Measurements from ENCODE around the gene GJA3.
A peak's percentile ranks its signal among the peaks of the same experiment; 100 is the strongest.

GJA3 gene

GRCh38 chr13:20126541-20127261 is 34.2 kb downstream of the GJA3 start:
- Histone ChIP-seq H3K27me3 (ENCODE audit: control insufficient read depth in 1 of 2, insufficient read depth in 2 of 2, low read length in 2 of 2) (peaks cover 0 to 4% of the 10 kb centered on the region in 2 donors), H3K4me3 (ENCODE audit: low read length in 2 of 2) (no peak overlapping the region), H3K4me1 (ENCODE audit: control insufficient read depth, insufficient read depth, low read length) (peaks cover 20% of the 10 kb centered on the region), H3K9me3 (ENCODE audit: control insufficient read depth in 2 of 2, low read length in 2 of 2) (no peaks in the 10 kb centered on the region), H3K36me3 (ENCODE audit: control insufficient read depth in 2 of 2, insufficient read depth in 2 of 2, low read length in 2 of 2) (no peaks in the 10 kb centered on the region), H3K27ac (ENCODE audit: low read length) (no peak overlapping the region), H3K9ac (ENCODE audit: low read length in 2 of 2) (no peak overlapping the region)

- H3K9me3 ChIP-seq (ENCODE audit: control insufficient read depth in 2 of 2, low read length in 2 of 2): no peaks in the 10 kb centered on the region
- no peak overlapping the region for H3K9ac ChIP-seq (ENCODE audit: low read length in 2 of 2)
- no peaks in the 10 kb centered on the region for H3K36me3 ChIP-seq (ENCODE audit: control insufficient read depth in 2 of 2, insufficient read depth in 2 of 2, low read length in 2 of 2)
- peaks cover 20% of the 10 kb centered on the region for H3K4me1 ChIP-seq (ENCODE audit: control insufficient read depth, insufficient read depth, low read length)
- no peak overlapping the region for H3K4me3 ChIP-seq (ENCODE audit: low read length in 2 of 2)
- H3K27ac ChIP-seq (ENCODE audit: low read length): no peak overlapping the region
- H3K27me3 ChIP-seq (ENCODE audit: control insufficient read depth in 1 of 2, insufficient read depth in 2 of 2, low read length in 2 of 2): peaks cover 0 to 4% of the 10 kb centered on the region in 2 donors
Observed at GRCh38 chr13:20125783-20126165, 35.1 kb downstream of the GJA3 start.

GRCh38 chr13:20125129-20125782 is 35.6 kb downstream of the GJA3 start:
- Histone ChIP-seq H3K27ac (ENCODE audit: low read length) (no peak overlapping the region), H3K9ac (ENCODE audit: low read length in 2 of 2) (no peak overlapping the region), H3K27me3 (ENCODE audit: control insufficient read depth in 1 of 2, insufficient read depth in 2 of 2, low read length in 2 of 2) (peaks cover 0 to 4% of the 10 kb centered on the region in 2 donors)

GRCh38 chr13:20124303-20124702 is 36.5 kb downstream of the GJA3 start:
- H3K27ac ChIP-seq (ENCODE audit: low read length): no peak overlapping the region
- no peak overlapping the region for H3K9ac ChIP-seq (ENCODE audit: low read length in 2 of 2)
- peaks cover 0 to 4% of the 10 kb centered on the region in 2 donors for H3K27me3 ChIP-seq (ENCODE audit: control insufficient read depth in 1 of 2, insufficient read depth in 2 of 2, low read length in 2 of 2)
- H3K4me3 ChIP-seq (ENCODE audit: low read length in 2 of 2): no peak overlapping the region
- H3K36me3 ChIP-seq (ENCODE audit: control insufficient read depth in 2 of 2, insufficient read depth in 2 of 2, low read length in 2 of 2): no peaks in the 10 kb centered on the region
- H3K9me3 ChIP-seq (ENCODE audit: control insufficient read depth in 2 of 2, low read length in 2 of 2): no peaks in the 10 kb centered on the region
- H3K4me1 ChIP-seq (ENCODE audit: control insufficient read depth, insufficient read depth, low read length): peaks cover 25% of the 10 kb centered on the region

More at GRCh38 chr13:20125129-20125782, 35.6 kb downstream of the GJA3 start:
- no peaks in the 10 kb centered on the region for H3K9me3 ChIP-seq (ENCODE audit: control insufficient read depth in 2 of 2, low read length in 2 of 2)
- H3K36me3 ChIP-seq (ENCODE audit: control insufficient read depth in 2 of 2, insufficient read depth in 2 of 2, low read length in 2 of 2): no peaks in the 10 kb centered on the region
- H3K4me1 ChIP-seq (ENCODE audit: control insufficient read depth, insufficient read depth, low read length): peaks cover 20% of the 10 kb centered on the region
- H3K4me3 ChIP-seq (ENCODE audit: low read length in 2 of 2): no peak overlapping the region

GRCh38 chr13:20121159-20121525 is 39.7 kb downstream of the GJA3 start:
- no peak overlapping the region for H3K4me3 ChIP-seq (ENCODE audit: low read length in 2 of 2)
- no peaks in the 10 kb centered on the region for H3K9me3 ChIP-seq (ENCODE audit: control insufficient read depth in 2 of 2, low read length in 2 of 2)
- no peak overlapping the region for H3K9ac ChIP-seq (ENCODE audit: low read length in 2 of 2)
- no peaks in the 10 kb centered on the region for H3K27me3 ChIP-seq (ENCODE audit: control insufficient read depth in 1 of 2, insufficient read depth in 2 of 2, low read length in 2 of 2)
- H3K36me3 ChIP-seq (ENCODE audit: control insufficient read depth in 2 of 2, insufficient read depth in 2 of 2, low read length in 2 of 2): no peaks in the 10 kb centered on the region
- peaks cover 11% of the 10 kb centered on the region for H3K4me1 ChIP-seq (ENCODE audit: control insufficient read depth, insufficient read depth, low read length)
- no peak overlapping the region for H3K27ac ChIP-seq (ENCODE audit: low read length)

DNA sequence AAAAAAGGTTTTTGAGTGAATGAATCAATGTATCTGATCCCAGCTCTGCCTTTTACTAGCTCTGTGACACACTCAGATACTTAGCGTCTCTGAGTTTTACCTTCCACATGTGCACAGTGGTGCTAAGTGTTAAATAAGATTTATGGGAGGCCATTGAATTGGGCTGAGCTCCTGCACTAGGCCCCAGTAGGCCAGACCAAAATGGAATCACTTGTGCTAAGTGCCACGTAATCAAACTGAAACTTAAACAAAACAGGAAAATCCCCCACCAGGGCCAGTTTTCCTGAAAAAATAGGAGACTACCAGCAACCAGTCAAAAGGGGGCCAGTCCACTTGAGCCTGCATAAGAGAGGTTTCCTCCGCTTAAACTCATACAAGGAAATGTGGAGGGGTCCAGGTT is 40.9 kb downstream of the GJA3 start:
- H3K27ac ChIP-seq (ENCODE audit: low read length): peak overlapping the region; percentile 81
- no peaks in the 10 kb centered on the region for H3K36me3 ChIP-seq (ENCODE audit: control insufficient read depth in 2 of 2, insufficient read depth in 2 of 2, low read length in 2 of 2)
- H3K4me1 ChIP-seq (ENCODE audit: control insufficient read depth, insufficient read depth, low read length): peaks cover 11% of the 10 kb centered on the region
- H3K9ac ChIP-seq (ENCODE audit: low read length in 2 of 2): no peak overlapping the region
- peak overlapping the region in 1 of 2 donors; percentile 24 for H3K4me3 ChIP-seq (ENCODE audit: low read length in 2 of 2)
- no peaks in the 10 kb centered on the region for H3K9me3 ChIP-seq (ENCODE audit: control insufficient read depth in 2 of 2, low read length in 2 of 2)
- no peaks in the 10 kb centered on the region for H3K27me3 ChIP-seq (ENCODE audit: control insufficient read depth in 1 of 2, insufficient read depth in 2 of 2, low read length in 2 of 2)

DNA sequence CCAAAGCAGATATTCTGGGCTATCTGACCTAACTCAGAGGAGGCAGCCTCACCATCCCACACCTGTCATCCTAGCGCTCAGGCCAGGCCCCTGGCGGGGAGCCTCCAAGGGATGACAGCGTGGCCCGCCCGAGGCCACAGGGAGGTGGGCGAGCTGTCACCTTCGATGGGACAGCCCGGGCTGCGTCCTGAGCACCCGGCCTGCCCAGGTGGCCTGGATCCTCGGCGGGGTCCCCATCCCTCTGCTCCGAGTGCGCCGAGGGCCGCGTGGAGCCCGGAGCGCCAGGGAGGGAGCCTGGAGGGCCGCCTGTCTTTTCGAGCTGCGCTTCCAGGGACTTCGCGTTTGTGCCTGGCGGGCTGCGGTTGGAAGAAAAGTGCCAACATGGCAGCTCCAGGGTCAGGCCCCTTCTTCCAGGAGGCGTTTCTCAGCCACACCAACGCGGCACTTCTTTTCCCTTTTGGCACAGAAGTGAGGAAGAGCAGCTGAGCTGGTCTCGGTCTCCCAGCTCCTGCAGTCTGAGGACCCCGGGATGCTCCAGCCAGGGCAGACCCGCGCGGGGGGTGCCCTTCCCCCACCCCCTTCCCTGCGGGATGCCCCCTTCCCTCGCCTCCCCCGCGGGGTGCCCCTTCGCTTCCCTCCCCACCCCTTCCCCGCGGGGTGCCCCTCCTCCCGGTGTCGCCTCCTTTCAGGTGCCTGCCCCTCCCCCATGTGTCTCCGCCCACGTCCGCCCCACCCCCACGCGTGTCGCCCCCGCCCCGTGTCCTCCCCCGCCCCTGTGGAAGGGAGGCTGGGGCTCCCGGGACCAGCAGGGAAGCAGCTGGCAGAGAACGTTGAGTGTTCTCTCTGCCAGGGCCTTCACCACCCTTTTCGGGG is 42.3 kb downstream of the GJA3 start:
- H3K4me1 ChIP-seq (ENCODE audit: control insufficient read depth, insufficient read depth, low read length): peaks cover 11% of the 10 kb centered on the region
- peak overlapping the region; percentile 81 for H3K27ac ChIP-seq (ENCODE audit: low read length)
- peak overlapping the region; percentile 72 to 82 for H3K4me3 ChIP-seq (ENCODE audit: low read length in 2 of 2)
- no peaks in the 10 kb centered on the region for H3K9me3 ChIP-seq (ENCODE audit: control insufficient read depth in 2 of 2, low read length in 2 of 2)
- H3K36me3 ChIP-seq (ENCODE audit: control insufficient read depth in 2 of 2, insufficient read depth in 2 of 2, low read length in 2 of 2): no peaks in the 10 kb centered on the region
- H3K27me3 ChIP-seq (ENCODE audit: control insufficient read depth in 1 of 2, insufficient read depth in 2 of 2, low read length in 2 of 2): no peaks in the 10 kb centered on the region
- peak overlapping the region; percentile 80 to 85 for H3K9ac ChIP-seq (ENCODE audit: low read length in 2 of 2)

DNA sequence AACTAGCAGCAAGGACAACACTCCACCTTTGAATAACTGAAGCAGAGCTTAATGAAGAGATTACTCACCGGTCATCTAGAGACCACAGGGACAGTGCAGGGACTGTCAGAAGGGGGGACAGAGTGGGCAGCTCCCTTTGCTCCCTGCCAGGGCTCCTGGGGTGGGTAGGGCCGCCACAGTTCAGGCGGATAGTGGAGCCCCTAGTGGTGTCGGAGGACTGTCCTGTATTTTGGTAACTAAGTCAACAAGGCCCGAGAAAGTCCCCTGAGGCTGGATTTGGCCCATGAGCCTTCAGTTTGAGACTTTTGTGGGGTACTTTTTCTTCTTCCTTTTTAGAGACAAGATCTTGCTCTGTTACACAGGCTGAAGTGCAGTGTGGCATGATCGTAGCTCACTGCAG is 44.6 kb downstream of the GJA3 start:
- no peak overlapping the region for H3K27ac ChIP-seq (ENCODE audit: low read length)
- no peaks in the 10 kb centered on the region for H3K27me3 ChIP-seq (ENCODE audit: control insufficient read depth in 1 of 2, insufficient read depth in 2 of 2, low read length in 2 of 2)
- no peaks in the 10 kb centered on the region for H3K36me3 ChIP-seq (ENCODE audit: control insufficient read depth in 2 of 2, insufficient read depth in 2 of 2, low read length in 2 of 2)
- no peak overlapping the region for H3K9ac ChIP-seq (ENCODE audit: low read length in 2 of 2)
- H3K4me1 ChIP-seq (ENCODE audit: control insufficient read depth, insufficient read depth, low read length): peaks cover 11% of the 10 kb centered on the region
- H3K4me3 ChIP-seq (ENCODE audit: low read length in 2 of 2): no peak overlapping the region
- H3K9me3 ChIP-seq (ENCODE audit: control insufficient read depth in 2 of 2, low read length in 2 of 2): no peaks in the 10 kb centered on the region

- H3K9ac ChIP-seq (ENCODE audit: low read length in 2 of 2): no peak overlapping the region
- H3K4me3 ChIP-seq (ENCODE audit: low read length in 2 of 2): no peak overlapping the region
- peaks cover 3 to 4% of the 10 kb centered on the region in 2 donors for H3K27me3 ChIP-seq (ENCODE audit: control insufficient read depth in 1 of 2, insufficient read depth in 2 of 2, low read length in 2 of 2)
- no peaks in the 10 kb centered on the region for H3K9me3 ChIP-seq (ENCODE audit: control insufficient read depth in 2 of 2, low read length in 2 of 2)
- H3K36me3 ChIP-seq (ENCODE audit: control insufficient read depth in 2 of 2, insufficient read depth in 2 of 2, low read length in 2 of 2): no peaks in the 10 kb centered on the region
- peaks cover 5% of the 10 kb centered on the region for H3K4me1 ChIP-seq (ENCODE audit: control insufficient read depth, insufficient read depth, low read length)
- H3K27ac ChIP-seq (ENCODE audit: low read length): no peak overlapping the region
Observed at GRCh38 chr13:20114066-20114610, 46.7 kb downstream of the GJA3 start.

GRCh38 chr13:20109037-20109436 is 51.8 kb downstream of the GJA3 start:
- Histone ChIP-seq H3K4me3 (ENCODE audit: low read length in 2 of 2) (no peak overlapping the region), H3K9ac (ENCODE audit: low read length in 2 of 2) (no peak overlapping the region), H3K36me3 (ENCODE audit: control insufficient read depth in 2 of 2, insufficient read depth in 2 of 2, low read length in 2 of 2) (no peaks in the 10 kb centered on the region), H3K9me3 (ENCODE audit: control insufficient read depth in 2 of 2, low read length in 2 of 2) (no peaks in the 10 kb centered on the region), H3K27ac (ENCODE audit: low read length) (no peak overlapping the region), H3K4me1 (ENCODE audit: control insufficient read depth, insufficient read depth, low read length) (no peaks in the 10 kb centered on the region), H3K27me3 (ENCODE audit: control insufficient read depth in 1 of 2, insufficient read depth in 2 of 2, low read length in 2 of 2) (peaks cover 10 to 17% of the 10 kb centered on the region in 2 donors)
